GM06990 (cell line): Measurements from ENCODE around the gene BAHCC1.

Experiments used
- DNase-seq: peaks from one replicate; pipeline ENCODE4 v3.0.0-alpha.2; 2011; ENCODE audit not compliant: insufficient read length; ENCODE audit errors: extremely low read depth
- H3K27me3 ChIP-seq: replicated peaks from 2 replicates; pipeline ENCODE4 v1.6.0; 2011; ENCODE audit warnings: low read length; ENCODE audit not compliant: control insufficient read depth, insufficient read depth
- H3K36me3 ChIP-seq: 2 replicates; pipeline ENCODE4 v1.5.1; 2011; ENCODE audit warnings: low read length; ENCODE audit not compliant: control insufficient read depth, insufficient read depth
- H3K4me3 ChIP-seq: replicated peaks from 2 replicates; pipeline ENCODE4 v1.5.1; 2011; ENCODE audit warnings: low read depth, mild to moderate bottlenecking, control low read depth, low read length
- CTCF ChIP-seq: IDR thresholded peaks from 2 replicates; pipeline ENCODE4 v1.5.1; 2011; ENCODE audit warnings: low read length, control low read depth, mild to moderate bottlenecking, inconsistent platforms; ENCODE audit not compliant: insufficient read depth, poor library complexity, severe bottlenecking

The BAHCC1 gene

GRCh38 chr17:81412490-81413093, 17.3 kb downstream of the BAHCC1 start:
- Histone ChIP-seq H3K27me3 (no peaks in the 10 kb centered on the region; the same call in 1 of the 2 replicates), H3K36me3 (no peaks in the 10 kb centered on the region), H3K4me3 (no peak overlapping the region)
- peak; percentile 69 for DNase-seq
- no peak for TF ChIP-seq CTCF

- H3K36me3 ChIP-seq: no peaks in the 10 kb centered on the region
- no peak overlapping the region for H3K4me3 ChIP-seq
- no peaks in the 10 kb centered on the region; the same call in 1 of the 2 replicates for H3K27me3 ChIP-seq
- no peak for DNase-seq
- no peak for TF ChIP-seq CTCF
These were observed 18.4 kb downstream of the BAHCC1 start for GRCh38 chr17:81413497-81414135.

GRCh38 chr17:81414756-81415516, 19.7 kb downstream of the BAHCC1 start:
- no peak for TF ChIP-seq CTCF
- DNase-seq: no peak
- H3K27me3 ChIP-seq: no peaks in the 10 kb centered on the region; the same call in 1 of the 2 replicates
- H3K4me3 ChIP-seq: no peak overlapping the region
- no peaks in the 10 kb centered on the region for H3K36me3 ChIP-seq

GRCh38 chr17:81415681-81416080, 20.4 kb downstream of the BAHCC1 start:
- no peak for TF ChIP-seq CTCF
- H3K4me3 ChIP-seq: no peak overlapping the region
- H3K27me3 ChIP-seq: no peaks in the 10 kb centered on the region; the same call in 1 of the 2 replicates
- DNase-seq: no peak
- H3K36me3 ChIP-seq: no peaks in the 10 kb centered on the region

- no peak overlapping the region for H3K4me3 ChIP-seq
- TF ChIP-seq CTCF: no peak
- no peaks in the 10 kb centered on the region for H3K36me3 ChIP-seq
- no peak for DNase-seq
- no peaks in the 10 kb centered on the region; the same call in 1 of the 2 replicates for H3K27me3 ChIP-seq
These were observed 21.4 kb downstream of the BAHCC1 start for GRCh38 chr17:81416612-81417011.
